ENCODE measurements around the gene PDE4B.

- TF ChIP-seq CTCF (IDR thresholded peaks at IDR 0.05) (no peak), CEBPB (IDR thresholded peaks at IDR 0.05) (no peak), ELK1 (IDR thresholded peaks at IDR 0.05; ENCODE audit: low read depth, low read length) (no peak), EP300 (IDR thresholded peaks at IDR 0.05) (no peak), SMC3 (IDR thresholded peaks at IDR 0.05) (no peak), ATOH8 (CRISPR knock-in tag; IDR thresholded peaks at IDR 0.05; ENCODE audit: low read depth) (no peak), POLR2A (IDR thresholded peaks at IDR 0.05; ENCODE audit: low read length) (no peak)
Observed at GRCh38 chr1:65788762-65789161, 3.9 kb upstream of the PDE4B start.

Data from A549 (cell line).